Esophagus muscularis mucosa (tissue), 3 donors: ENCODE measurements around the gene CYLC2.

Experiments used
- CTCF ChIP-seq, 3 experiments: fragments of 200-600 bp in 2 of 3; fragments of 450-650 bp in 1 of 3; sonication (generic) in 2 of 3; IDR thresholded peaks; one replicate each; pipeline ENCODE4 v1.5.1; 2017 to 2019; ENCODE audit warnings: antibody characterized with exemption in 3 of 3, mild to moderate bottlenecking in 2 of 3, moderate library complexity in 1 of 3
- POLR2A ChIP-seq: fragments of 450-650 bp; IDR thresholded peaks from one replicate; pipeline ENCODE4 v1.6.1; 2017; ENCODE audit warnings: antibody characterized with exemption, moderate library complexity, mild to moderate bottlenecking, low read depth

- no peak for TF ChIP-seq CTCF (IDR thresholded peaks at IDR 0.05)
- TF ChIP-seq POLR2A: no peak
Observed at GRCh38 chr9:102974530-102974929, 20.6 kb upstream of the CYLC2 start.
